GM19351 (cell line): ENCODE data around the gene COL6A2.
"Not testable (repeated sequence)": the region's sequence is repeated elsewhere in the genome, so short reads cannot be mapped to it uniquely, and the experiment has no call there.

ENCODE experiments used
- ATAC-seq: cut with Tn5 transposase; IDR thresholded peaks from one replicate; pipeline ENCODE4 v1.9.1; 2021; ENCODE audit warnings: mild to moderate bottlenecking, moderate library complexity; ENCODE audit not compliant: unreplicated experiment

Gene COL6A2

GRCh38 chr21:46060596-46061061, 37.3 kb upstream of the COL6A2 start:
- no peak for ATAC-seq

GRCh38 chr21:46061063-46061462, 36.8 kb upstream of the COL6A2 start:
- ATAC-seq = no peak

GRCh38 chr21:46061518-46061917, 36.4 kb upstream of the COL6A2 start:
- no peak for ATAC-seq

- no peak for ATAC-seq
Observed at GRCh38 chr21:46061950-46062349, 36.0 kb upstream of the COL6A2 start.

GRCh38 chr21:46062471-46063211, 35.3 kb upstream of the COL6A2 start:
- no peak for ATAC-seq

- ATAC-seq = no peak
Observed at GRCh38 chr21:46063227-46063626, 34.7 kb upstream of the COL6A2 start.

GRCh38 chr21:46063734-46064680, 33.9 kb upstream of the COL6A2 start:
- no peak for ATAC-seq

- no peak for ATAC-seq
Observed at GRCh38 chr21:46064870-46065214, 33.1 kb upstream of the COL6A2 start.

GRCh38 chr21:46065215-46065913, 32.5 kb upstream of the COL6A2 start:
- ATAC-seq = no peak

GRCh38 chr21:46065914-46066551, 31.9 kb upstream of the COL6A2 start:
- no peak for ATAC-seq

GRCh38 chr21:46066591-46067331, 31.2 kb upstream of the COL6A2 start:
- no peak for ATAC-seq

- no peak for ATAC-seq
Observed at GRCh38 chr21:46067505-46068201, 30.3 kb upstream of the COL6A2 start.

- no peak for ATAC-seq
Observed at GRCh38 chr21:46068516-46069079, 29.3 kb upstream of the COL6A2 start.

- no peak for ATAC-seq
Observed at GRCh38 chr21:46069166-46069565, 28.7 kb upstream of the COL6A2 start.

GRCh38 chr21:46069719-46070279, 28.1 kb upstream of the COL6A2 start:
- ATAC-seq = no peak

- ATAC-seq = no peak
Observed at GRCh38 chr21:46071082-46071481, 26.8 kb upstream of the COL6A2 start.

- not testable (repeated sequence) for ATAC-seq
Observed at GRCh38 chr21:46076724-46077123, 21.2 kb upstream of the COL6A2 start.

GRCh38 chr21:46077674-46078101, 20.2 kb upstream of the COL6A2 start:
- ATAC-seq = no peak
